Activated gamma-delta T cell (primary cell): ENCODE data around the gene EFCAB11.

ENCODE experiments used
- DNase-seq: peaks from one replicate; lab custom pipeline; 2025; lab: John Stamatoyannopoulos, UW

Gene EFCAB11

DNA sequence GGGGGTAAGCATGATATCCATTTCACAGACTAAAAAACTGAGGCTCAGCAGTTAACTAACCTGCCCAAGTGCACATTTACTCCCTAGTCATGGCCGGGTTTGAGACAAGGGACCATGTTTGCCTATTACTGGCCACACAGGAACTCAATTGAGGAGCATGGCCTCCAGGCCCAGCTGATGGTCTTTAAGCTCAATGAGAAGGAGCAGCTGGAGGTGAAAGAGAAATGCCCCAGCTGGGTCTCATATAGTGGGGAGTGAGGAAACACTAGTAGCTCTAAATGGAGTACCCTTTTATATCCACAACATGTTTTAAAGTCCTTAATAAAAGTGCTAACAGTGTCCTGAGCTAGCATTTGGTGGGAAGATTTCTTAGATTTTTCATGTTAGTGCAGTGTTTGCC is 2.8 kb upstream of the EFCAB11 start:
- no peak for DNase-seq

DNA sequence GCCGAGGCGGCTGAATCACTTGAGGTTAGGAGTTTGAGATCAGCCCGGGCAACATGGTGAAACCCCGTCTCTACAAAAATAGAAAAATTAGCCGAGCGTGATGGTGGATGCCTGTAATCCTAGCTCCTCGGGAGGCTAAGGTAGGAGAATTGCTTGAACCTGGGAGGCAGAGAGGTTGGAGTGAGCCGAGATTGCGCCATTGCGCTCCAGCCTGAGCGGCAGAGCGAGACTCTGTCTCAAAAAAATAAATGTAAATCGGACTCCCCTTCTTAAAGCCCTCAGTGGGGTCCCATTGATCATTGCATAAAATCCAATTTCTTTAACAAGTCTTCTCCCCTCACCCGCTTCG is 2.1 kb upstream of the EFCAB11 start:
- no peak for DNase-seq

DNA sequence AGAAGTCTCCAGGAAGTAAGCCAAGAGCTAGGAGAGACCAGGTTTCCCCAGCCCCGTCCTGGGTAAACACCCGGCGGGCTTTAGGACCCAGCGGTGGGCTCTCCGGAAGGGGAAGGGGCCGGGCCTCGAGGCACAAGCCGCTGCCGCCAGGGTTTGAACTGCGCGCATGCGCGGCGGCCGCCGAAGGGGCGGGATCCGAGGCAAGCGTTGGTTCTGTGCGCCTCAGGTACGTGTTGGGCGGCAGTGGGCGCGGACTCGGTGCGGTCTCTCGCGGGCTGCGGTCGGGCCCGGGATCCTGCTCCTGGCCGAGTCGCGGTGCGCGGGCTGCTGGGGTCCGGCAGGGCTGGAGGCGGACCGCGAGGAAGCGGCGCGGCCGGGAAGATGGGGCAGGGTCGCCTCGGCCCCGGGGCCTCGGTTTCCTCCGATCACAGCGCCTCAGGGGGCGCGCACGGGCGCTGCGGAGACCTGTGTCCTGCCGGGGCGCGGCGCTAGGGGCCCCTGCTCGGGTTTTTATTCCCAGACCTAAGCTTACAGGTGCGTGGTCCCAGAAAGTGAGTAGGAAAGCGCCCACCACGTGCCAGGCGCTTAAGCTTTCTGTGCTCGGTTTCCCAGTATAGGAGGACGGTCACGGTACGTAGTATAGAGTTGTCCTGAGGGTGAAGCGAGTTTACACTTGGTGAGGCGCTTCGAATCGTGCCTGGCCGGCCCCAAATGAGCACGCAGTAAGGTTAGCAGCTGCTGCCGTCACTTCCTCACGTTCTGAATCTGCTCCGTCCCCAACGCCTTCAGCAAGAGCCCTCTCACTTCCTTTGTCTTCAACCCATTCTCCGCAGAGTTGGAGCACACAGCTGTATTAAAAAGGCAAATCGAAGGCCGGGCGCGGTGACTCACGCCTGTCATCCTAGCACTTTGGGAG is 1.5 kb upstream of the EFCAB11 start, which contains the start of gene TDP1:
TDP1 (plus strand) TSS at position 183 of the 916 bp plus-strand sequence. CDS start 7,188 bp downstream, outside the sequence.
- DNase-seq = peak; percentile 98

DNA sequence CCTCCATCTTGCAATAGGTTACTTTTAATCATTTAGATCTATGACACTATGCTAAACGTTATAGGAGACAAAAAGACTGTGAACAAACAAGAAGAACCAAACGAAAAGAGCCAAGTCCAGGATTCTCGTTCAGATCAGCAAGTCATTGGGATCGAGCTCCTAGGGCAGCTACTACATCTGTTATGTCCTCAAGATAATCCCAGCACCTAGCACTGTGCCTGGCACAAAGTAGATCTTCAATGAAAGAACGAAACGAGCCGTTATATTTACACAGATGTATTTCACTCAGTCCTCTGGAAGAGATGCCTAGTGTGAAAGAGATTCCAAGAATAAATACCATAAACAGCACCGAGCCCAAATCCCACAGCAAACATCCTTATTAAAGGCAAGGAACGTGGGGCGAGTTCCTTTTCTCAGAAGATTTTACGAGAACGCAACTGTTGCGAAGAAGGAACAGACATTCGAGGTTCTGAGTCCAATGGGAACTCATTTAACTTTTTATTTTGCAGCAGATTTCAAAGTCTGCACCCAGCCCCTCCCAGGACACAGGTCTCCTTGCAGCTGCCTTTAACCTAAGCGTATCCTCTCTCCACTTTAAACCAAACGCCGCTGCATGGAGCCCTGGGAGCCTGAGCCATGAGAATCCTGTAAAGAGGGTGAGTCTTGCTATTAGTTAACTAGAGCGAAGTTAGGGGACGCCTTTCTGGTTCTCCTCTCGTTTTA is 653 bp upstream of the EFCAB11 start:
- no peak for DNase-seq

DNA sequence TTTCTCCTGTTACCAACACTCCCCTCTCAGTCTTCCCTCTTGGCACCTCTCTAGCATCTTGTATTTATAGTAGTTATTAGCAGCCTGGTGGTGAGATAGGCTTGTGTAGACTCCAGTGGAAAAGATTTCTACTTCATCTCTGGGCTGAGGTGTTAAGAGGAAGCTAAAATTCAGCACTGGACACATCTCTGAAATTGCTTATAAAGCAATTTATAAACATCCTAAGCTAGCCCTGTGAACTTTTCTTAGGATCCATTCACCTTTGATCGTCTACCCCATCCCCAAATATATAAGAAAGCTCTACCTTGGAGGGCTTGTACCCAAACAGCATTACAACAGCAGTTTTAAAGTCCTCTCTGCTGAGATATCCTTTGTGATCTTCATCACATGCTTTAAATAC is 928 bp downstream of the EFCAB11 start:
- DNase-seq = no peak

DNA sequence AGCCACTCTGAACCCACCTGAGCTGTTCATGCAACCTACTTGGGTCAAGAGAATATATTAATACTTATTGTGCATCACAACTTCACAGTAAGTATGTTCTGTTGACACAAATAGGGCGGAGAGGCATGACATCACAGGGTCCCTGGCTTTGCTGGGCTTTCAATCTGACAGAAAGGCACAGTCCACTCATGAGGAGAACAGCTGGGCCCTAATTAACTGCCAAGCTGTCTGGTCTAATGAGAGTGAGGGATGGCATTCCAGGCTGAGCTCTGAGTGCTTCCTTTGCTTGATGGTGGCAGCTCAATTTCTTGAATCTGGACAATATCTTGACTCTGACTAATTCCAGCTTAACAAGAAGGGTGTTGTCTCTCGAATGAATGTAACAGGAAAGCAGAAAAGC is 2.0 kb downstream of the EFCAB11 start:
- no peak for DNase-seq

DNA sequence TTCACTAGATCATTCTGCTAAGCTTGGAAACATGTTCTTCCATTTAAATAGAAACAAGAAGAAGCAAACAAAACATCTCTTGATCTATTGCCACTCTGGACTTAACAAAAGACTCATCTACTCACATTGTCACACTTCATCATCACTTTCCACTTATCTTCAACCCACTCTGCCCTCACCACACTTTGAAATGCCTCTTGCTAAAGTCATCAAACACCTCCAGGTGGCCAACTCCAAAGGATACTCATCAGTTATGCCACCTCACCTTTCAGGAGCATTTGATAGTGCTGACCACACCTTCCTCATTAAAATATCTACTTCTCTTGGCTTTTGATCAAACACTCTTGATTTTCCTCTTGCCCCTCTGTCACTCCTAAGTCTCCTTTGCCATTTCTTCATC is 7.2 kb downstream of the EFCAB11 start:
- no peak for DNase-seq

DNA sequence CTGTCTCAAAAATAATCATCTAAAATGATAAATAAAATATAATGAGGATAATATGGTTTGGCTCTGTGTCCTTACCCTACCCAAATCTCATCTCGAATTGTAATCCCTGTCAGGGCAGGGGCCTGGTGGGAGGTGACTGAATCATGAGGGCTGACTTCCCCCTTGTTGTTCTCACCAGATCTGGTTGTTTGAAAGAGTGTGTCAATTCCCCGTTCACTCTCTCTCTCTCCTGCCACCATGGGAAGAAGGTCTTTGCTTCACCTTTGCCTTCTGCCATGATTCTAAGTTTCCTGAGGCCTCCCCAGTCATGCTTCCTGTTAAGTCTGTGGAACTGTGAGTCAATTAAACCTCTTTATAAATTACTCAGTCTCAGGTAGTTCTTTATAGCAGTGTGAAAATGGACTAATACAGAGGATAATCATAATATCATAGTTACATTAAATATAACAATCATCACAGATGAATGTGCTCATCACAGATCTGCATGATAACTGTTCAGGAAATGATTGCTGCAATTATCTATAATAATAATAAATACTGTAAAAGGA is 12.6 kb downstream of the EFCAB11 start:
- no peak for DNase-seq

DNA sequence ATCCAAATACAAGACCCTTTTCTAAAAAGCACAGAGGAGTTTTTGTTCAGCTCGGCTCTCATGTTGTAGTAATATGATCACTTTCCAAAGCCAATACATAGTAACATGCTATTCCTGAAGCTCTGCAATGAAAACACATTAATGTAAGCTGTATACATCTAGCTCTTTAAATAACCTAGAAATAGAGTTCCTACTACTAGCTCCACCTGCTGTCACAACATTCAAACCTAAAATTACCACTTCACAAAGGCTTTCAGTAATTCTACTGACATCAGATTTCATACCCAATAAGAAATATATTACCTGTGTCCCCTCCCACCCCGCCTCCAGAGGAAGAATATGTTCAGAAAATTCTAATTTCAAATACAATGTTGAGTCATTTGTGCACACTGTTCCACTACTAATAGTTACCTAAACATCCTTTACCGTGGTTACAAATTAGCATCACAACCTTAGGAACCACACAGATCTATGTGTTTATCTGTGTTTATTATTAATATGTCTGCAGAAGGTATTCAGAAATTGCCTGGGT is 17.8 kb downstream of the EFCAB11 start:
- no peak for DNase-seq

DNA sequence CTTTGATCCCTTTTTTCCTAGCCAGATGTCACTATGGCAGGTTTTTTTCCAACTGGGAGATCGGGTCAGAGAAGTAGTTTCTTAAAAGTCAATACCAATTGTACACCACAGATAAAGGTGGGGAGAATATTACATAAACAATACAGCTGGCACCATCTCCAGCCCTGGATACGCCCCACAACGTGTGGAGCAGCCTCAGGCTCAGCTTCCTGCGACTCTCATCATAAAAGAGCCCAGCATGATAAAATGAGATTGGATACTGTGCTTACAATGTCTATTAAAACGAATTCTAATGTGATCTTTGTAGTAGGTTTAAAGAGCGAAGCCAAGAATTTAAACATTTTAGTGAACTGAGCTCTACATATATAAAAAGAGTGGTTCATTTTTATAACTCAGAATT is 21.5 kb downstream of the EFCAB11 start:
- no peak for DNase-seq

DNA sequence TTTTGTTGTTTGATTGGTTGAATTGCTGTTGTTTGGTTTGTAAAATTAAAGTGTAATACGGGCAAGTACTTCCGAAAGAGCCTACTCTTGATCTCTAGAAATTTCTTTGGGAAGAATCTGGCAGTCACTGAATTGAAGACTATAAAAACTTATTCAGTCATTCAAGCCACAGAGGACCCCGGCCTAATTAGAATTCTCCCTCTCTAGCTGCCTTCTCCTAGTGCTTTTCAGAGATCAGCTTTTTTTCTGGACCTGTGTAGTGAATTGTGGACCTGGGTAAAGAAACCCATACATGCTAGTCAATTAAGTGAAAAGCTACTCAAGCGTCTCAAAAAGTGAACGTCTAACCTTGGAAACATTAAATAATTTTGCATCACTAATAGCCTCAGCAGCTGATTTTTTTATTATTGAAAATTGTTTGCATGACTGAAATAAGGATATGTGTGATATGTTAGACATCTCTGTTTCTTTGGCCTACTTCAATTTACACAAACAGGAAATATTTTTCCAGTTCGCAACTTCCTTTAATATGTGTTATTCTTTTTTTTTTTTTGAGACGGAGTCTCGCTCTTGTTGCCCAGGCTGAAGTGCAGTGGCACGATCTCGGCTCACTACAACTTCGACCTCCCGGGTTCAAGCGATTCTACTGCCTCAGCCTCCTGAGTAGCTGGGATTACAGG is 27.2 kb downstream of the EFCAB11 start:
- no peak for DNase-seq

DNA sequence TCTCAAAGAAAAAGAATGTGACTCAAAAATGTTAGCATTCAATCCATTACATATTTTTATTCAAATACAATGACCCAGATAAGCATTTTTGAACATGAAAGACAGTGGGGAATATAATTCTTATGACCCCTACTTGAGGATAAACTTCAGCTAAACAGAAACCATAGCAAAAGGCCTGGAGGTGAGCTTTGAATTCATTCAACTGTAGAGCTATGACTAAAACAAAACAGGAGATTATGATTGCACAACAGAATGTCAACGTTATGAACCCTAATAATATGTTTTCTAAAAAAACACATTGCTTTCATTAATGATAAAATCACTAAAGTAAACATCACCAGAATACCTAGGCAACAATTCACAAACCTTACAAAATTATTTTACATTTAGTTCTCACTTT is 27.8 kb downstream of the EFCAB11 start:
- DNase-seq = no peak

DNA sequence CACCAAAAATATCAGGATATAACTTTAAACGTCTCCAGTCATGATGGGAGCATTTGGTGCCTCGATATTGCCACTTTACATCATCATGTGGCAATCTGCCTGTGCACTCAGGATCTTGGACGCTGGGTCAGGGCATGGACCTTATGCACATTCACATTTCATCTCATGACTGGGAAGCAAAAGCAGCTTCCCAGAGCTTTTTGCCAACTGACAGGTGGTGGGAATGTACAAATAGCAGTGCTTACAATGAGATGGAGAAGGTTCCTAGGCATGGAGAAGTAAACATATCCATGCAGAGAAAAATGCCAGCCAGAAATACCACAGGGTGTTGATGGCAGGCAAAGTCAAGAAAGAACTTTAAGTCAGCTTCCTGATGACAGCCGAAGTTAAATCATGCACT is 30.3 kb downstream of the EFCAB11 start:
- DNase-seq = no peak

DNA sequence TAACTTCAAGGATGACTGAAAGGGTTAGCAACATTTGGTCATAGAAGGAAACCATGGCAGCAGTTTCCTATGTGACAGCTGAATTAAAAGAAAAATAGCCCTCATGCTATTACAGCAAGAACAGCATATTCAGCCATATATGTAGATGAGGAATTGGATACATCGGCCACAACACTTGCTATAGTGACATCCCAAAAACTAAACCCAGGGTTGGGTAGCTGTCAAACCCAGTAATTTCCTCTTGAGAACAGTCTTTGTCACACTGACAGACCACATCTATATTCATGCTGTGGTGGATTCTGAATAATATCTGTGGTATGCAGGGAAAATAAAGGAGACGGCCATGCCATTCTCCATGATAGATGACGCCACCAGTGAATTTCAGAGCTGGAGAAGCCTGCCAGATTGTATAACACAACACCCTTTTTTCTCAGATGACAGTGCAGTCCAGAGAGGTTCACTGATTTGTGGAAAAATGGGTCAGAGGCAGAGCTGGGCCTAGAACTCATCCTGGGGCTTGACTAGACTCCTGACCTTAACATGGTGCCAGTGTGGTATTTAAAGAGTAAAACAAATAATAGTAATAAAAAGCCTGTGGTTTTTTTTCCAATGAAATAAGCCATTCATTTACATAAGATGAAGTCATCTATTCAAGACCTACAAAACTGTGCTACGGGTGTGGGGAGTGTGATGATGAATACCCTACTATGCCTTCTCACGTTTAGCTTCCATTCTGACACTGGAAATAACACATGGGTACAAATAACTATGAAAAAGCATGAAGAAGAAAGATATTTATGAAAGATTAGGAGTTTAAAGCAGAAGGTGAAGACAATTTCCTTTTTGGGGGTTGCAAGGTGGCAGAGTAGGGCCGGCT is 32.3 kb downstream of the EFCAB11 start:
- DNase-seq = no peak

DNA sequence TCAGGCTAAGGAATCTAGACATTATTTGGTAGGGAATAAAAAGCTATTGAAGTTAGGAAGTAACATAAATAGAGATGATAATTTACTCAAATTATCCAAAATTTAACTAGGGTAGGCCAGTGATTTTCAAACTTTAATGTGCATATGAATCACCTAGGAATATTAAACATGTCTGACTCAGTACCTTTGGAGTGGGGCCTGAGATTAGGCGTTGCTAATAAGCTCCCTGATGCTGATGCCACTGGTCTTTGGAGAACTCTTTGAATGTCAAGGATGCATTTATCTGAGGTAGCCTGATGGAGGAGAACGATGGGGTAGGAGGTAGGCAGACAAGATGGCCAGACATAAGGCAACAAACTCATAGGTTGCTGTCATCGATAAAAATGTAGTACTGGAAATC is 33.2 kb downstream of the EFCAB11 start:
- DNase-seq = no peak

DNA sequence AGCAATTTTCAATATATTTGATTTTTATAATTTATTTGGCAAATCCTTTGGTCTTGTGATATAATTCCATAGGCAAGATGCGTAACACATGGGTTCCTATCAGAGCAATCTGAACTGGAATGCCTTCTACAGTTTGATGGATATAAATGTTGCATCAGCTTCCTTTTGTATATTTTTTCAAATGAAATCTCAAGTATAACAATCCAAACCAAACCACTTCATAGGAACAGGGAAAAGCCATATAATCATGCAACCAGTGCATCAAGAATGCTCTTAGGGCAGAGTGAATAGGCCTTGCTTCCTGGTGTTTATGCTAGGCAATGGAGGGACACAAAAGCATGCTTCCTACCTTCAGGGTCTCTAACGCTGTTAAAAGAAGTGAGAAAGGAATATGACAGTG is 34.5 kb downstream of the EFCAB11 start:
- DNase-seq = no peak

DNA sequence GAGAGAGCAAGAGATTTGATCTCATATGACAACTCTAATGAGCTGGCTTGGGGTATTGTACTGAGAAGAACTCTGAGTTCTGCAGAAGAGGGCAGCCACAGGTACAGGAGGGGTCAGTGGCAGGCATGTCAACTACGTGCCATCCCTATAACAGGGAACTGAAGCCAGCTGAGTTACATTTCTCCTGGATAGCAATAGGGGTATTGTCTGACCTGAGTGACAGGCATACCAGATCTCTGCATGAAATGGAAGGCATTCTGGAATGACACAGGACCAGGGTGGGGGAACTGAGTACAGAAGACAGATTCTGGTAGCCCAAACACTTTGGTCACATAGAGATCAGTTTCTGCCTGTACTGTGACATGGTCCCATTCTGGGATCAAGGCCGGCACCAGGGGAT is 35.8 kb downstream of the EFCAB11 start:
- DNase-seq = no peak

DNA sequence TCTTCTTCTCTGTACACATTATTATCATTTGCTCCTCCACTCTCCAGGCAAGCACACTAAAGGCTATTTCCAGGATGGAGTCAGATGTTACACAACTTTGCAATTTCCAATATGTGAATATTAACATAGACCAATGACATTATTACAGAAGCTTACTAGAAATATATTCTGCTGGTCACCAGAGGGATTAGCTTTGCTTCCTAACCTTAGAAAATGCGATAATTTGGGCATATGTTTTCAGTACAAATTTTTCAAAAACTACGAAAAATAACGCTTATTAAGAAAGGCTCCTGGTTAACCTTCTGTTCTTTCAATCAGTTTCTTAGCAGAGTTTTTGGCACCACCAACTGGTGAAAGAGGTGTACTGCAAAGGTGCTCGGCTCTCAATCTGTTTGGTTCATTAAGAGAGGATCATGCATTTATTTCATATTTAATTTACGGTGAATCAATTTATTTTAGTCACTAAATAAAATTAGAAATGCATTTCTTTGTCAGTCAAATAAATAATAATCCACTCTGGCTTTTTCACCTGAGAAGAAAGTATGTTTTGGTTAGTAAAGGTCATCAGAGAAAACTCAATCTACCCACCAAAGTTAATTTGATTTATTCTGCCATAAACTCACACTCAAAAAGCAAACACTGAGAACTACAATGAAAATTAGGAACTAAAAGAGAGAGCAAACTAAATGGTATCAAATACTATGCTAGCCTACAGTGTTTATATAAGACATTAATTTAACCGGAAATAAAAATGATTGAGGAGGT is 39.2 kb downstream of the EFCAB11 start:
- DNase-seq = no peak

DNA sequence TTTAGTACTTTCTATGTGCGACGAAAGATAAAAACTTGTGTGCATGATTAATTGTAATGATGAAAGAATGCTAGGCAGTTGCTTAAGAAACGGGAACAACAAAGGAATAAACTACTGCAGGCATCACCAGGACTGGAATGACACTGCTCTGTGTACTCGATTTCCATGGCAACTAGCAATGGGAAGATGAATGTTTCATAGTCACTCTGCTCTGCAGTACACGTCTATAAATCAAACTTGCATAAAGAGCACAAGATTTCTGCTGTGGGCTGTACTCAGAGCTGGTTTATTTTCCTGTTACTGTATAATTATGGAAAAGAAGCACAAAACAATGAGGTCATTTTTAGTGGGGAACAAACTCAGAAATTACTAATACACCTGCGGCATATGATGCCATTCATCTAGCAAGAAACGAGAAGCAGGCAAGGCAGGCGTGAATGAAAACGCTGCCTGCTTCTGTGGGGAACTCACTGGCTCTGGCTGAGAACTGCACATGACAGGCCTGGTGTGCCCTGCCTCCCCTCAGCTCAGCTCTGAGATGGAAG is 41.8 kb downstream of the EFCAB11 start:
- DNase-seq = no peak

DNA sequence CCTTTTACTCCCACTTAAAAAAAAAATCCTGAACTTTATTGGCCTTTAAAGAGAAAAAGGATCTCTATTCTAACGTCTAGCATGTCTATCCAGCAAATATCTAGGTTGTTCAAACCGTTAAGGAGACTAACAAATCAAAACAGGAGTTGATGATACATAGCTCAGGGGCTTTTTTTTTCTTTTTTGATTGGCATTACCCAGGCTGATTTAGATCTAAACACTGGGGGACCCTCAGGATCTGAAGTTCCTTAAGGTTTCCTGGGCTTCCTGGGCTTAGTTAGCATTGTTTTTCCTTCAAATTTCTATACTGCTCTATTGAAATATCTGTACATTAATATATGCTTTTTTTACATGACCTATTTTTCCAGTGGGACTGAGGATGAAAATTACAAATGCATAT is 42.3 kb downstream of the EFCAB11 start:
- no peak for DNase-seq
